Lung (tissue), 12 donors: ENCODE results near the gene SDR9C7. TPM values are rescaled to one million over a fixed set of nuclear protein-coding genes. Genes with fewer than 3 reads are reported as not detected.
"Not testable (repeated sequence)": the region's sequence is repeated elsewhere in the genome, so short reads cannot be mapped to it uniquely, and the experiment has no call there.

ENCODE experiments used
- ATAC-seq: fragments of 200-7000 bp; cut with Tn5 transposase; one replicate; pipeline ENCODE4 v1.9.1; 2020; ENCODE audit warnings: moderate number of reproducible peaks; ENCODE audit not compliant: insufficient read depth, low FRiP score
- DNase-seq, 3 donors: peaks; one replicate each; pipeline ENCODE4 v3.0.0-alpha.2; 2013 to 2017
- H3K27ac ChIP-seq, 2 donors: one replicate each; pipeline ENCODE4 v1.5.1; 2013; ENCODE audit warnings: mild to moderate bottlenecking in 2 of 2, moderate library complexity in 2 of 2, control low read depth in 1 of 2, inconsistent platforms in 1 of 2, low read depth in 1 of 2, low read length in 1 of 2
- H3K27me3 ChIP-seq, 3 donors: one replicate each; pipeline ENCODE4 v1.5.1; 2013; ENCODE audit warnings: low read length in 2 of 3; ENCODE audit not compliant: control insufficient read depth in 3 of 3, insufficient read depth in 3 of 3
- H3K36me3 ChIP-seq, 4 donors: one replicate each; pipeline ENCODE4 v1.5.1; 2013; ENCODE audit warnings: low read length in 4 of 4, mild to moderate bottlenecking in 1 of 4, moderate library complexity in 1 of 4; ENCODE audit not compliant: control insufficient read depth in 4 of 4, insufficient read depth in 4 of 4
- H3K4me1 ChIP-seq, 5 donors: one replicate each; pipeline ENCODE4 v1.5.1; 2013; ENCODE audit warnings: low read length in 5 of 5, mild to moderate bottlenecking in 2 of 5, moderate library complexity in 1 of 5; ENCODE audit not compliant: control insufficient read depth in 5 of 5, insufficient read depth in 5 of 5
- H3K4me3 ChIP-seq: one replicate; pipeline ENCODE4 v1.5.1; 2013; ENCODE audit warnings: mild to moderate bottlenecking, control low read depth, moderate library complexity
- H3K9ac ChIP-seq, 2 donors: one replicate each; pipeline ENCODE4 v1.5.1; 2013; ENCODE audit warnings: low read length in 2 of 2, control low read depth in 1 of 2; ENCODE audit not compliant: insufficient read depth in 1 of 2
- H3K9me3 ChIP-seq, 4 donors: one replicate each; pipeline ENCODE4 v1.5.1; 2013; ENCODE audit warnings: low read length in 3 of 4, mild to moderate bottlenecking in 1 of 4, moderate library complexity in 1 of 4; ENCODE audit not compliant: control insufficient read depth in 4 of 4, insufficient read depth in 3 of 4
- CTCF ChIP-seq: IDR thresholded peaks from 2 replicates; pipeline ENCODE4 v1.5.1; 2012; ENCODE audit warnings: mild to moderate bottlenecking; ENCODE audit errors: control extremely low read depth, extremely low read depth
- WGBS, 2 donors: extraction: QIAGEN DNeasy Blood & Tissue Kit; methylation state at CpG; one replicate each; pipeline ENCODE4 v1.1.7; 2013; 5-methylcytosine and 5-hydroxymethylcytosine counted together
- polyA plus RNA-seq, 2 donors: library from polyadenylated mRNA; stranded (reverse); fragments of 200-250 nt; gene quantifications; one replicate each; pipeline ENCODE4 v1.2.1, GENCODE V29; 2013
- total RNA-seq, 2 donors: library from RNA; depleted of rRNA in 1 of 2; stranded (reverse); fragments of >200 nt in 1 of 2; gene quantifications; one replicate each; pipeline ENCODE4 v1.2.1, GENCODE V29; 2014 to 2021
- donor health status: control.
- donor health status: control.
- donor health status: Bipolar disorder and iron deficiency.
- donor health status: healthy.
- donor health status: DM: yes; HTN: yes; CAD: no.

Gene SDR9C7
- total and polyA plus RNA-seq, 4 donors: not detected

- Histone ChIP-seq H3K27ac (no peak overlapping the region), H3K27me3 (no peaks in the 10 kb centered on the region), H3K36me3 (no peaks in the 10 kb centered on the region), H3K9ac (no peak overlapping the region), H3K4me1 (no peaks in the 10 kb centered on the region), H3K4me3 (no peak overlapping the region), H3K9me3 (peaks cover 0 to 4% (median 2%) of the 10 kb centered on the region in 4 donors)
- DNase-seq (no peak), ATAC-seq (no peak)
- WGBS, 2 donors: 61 to 72% methylated on average over 1 of the region's 1 CpG
- no peak for TF ChIP-seq CTCF
These were observed 49.8 kb downstream of the SDR9C7 start for GRCh38 chr12:56884421-56884820.

- not testable (repeated sequence) for H3K27ac ChIP-seq, H3K9me3 ChIP-seq, H3K4me3 ChIP-seq, H3K36me3 ChIP-seq, DNase-seq, H3K4me1 ChIP-seq, ATAC-seq, H3K27me3 ChIP-seq, H3K9ac ChIP-seq
- WGBS, 2 donors: 92 to 93% methylated on average over 3 of the region's 3 CpGs
These were observed 51.8 kb downstream of the SDR9C7 start for GRCh38 chr12:56882407-56882806.

DNA sequence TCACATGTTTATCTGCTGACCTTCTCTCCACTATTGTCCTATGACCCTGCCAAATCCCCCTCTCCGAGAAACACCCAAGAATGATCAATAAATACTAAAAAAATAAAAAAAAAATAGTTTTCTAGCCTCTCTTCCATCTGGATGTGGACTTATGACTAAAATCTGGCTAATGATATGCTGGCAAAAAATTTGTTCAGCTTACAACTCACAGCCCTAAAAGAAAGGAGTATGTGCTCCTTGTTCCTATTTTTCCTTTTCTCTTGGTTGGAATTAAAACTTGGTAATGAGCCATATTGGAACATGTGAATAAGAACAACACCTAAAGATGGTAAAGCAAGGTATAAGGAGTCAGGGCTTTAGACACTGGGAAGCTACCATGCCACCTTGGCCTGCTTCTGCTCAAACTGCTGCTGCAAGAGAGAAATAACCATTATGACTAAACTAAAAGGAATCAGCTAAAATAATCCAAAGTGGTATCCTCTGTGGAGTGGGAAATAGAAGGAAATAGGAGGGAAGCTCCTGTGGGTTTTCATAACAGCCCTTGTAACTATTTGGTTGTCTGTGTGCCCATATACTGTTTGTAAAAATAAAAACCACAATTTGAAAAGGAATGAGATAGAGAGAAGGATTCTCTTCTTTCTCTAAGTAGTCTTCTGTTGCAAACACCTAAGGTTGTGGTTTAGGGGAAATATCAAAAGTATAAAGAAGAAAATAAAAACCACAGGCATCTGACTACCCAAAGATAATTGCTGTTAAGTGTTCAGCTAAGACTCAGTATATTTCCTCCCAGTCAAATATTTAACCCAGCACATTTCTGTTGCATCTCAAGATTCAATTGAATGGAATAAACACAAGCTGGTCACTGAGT, 53.8 kb downstream of the SDR9C7 start:
- no peak for ATAC-seq
- Histone ChIP-seq H3K4me1 (no peaks in the 10 kb centered on the region), H3K9me3 (peaks cover 0 to 2% (median 0%) of the 10 kb centered on the region in 4 donors), H3K36me3 (no peaks in the 10 kb centered on the region), H3K27ac (no peak overlapping the region), H3K4me3 (no peak overlapping the region), H3K9ac (no peak overlapping the region), H3K27me3 (no peaks in the 10 kb centered on the region)
- 50 to 67% methylated on average over 1 of the region's 1 CpG for WGBS, 2 donors
- TF ChIP-seq CTCF: no peak
- no peak for DNase-seq

DNA sequence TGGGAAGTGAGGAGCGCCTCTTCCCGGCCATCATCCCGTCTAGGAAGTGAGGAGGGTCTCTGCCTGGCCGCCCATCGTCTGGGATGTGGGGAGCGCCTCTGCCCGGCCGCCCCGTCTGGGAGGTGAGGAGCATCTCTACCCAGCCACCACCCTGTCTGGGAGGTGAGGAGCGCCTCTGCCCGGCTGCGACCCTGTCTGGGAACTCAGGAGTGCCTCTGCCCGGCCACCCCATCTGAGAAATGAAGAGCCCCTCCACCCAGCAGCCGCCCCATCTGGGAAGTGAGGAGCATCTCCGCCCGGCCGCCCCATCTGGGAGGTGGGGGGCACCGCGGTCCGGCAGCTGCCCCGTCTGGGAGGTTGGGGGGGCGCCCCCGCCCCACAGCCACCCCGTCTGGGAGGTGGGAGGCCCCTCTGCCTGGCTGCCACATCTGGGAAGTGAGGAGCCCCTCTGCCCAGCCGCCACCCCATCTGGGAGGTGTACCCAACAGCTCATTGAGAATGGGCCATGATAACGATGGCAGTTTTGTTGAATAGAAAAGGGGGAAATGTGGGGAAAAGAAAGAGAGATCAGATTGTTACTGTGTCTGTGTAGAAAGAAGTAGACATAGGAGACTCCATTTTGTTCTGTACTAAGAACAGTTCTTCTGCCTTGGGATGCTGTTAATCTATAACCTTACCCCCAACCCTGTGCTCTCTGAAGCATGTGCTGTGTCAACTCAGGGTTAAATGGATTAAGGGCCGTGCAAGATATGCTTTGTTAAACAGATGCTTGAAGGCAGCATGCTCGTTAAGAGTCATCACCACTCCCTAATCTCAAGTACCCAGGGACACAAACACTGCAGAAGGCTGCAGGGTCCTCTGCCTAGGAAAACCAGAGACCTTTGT, 54.7 kb downstream of the SDR9C7 start:
- not testable (repeated sequence) for DNase-seq, H3K27ac ChIP-seq, ATAC-seq, H3K9ac ChIP-seq, H3K4me3 ChIP-seq, H3K27me3 ChIP-seq, H3K36me3 ChIP-seq, H3K9me3 ChIP-seq, H3K4me1 ChIP-seq
- 87 to 88% methylated on average over 27 to 28 of the region's 28 CpGs for WGBS, 2 donors
